KBM-7 (cell line): ENCODE data around the gene BEST2.

Experiments used
- DNase-seq: peaks from one replicate; pipeline ENCODE4 v3.0.0-alpha.2; 2015
- in situ Hi-C: fragments of 300-500 bp; cut with MboI; formaldehyde crosslinking; loops from 2 replicates; pipeline ENCODE4 v1.14.3; 2020; ENCODE audit warnings: low sequenced_read_pairs, low pct_unique_long_range_greater_than_20kb, mixed read lengths

Gene BEST2

GRCh38 chr19:12763100-12763499, 11.5 kb downstream of the BEST2 start:
- in situ Hi-C loops: no loop called here
- DNase-seq: no peak

GRCh38 chr19:12764698-12765097, 13.1 kb downstream of the BEST2 start:
- DNase-seq: no peak
- in situ Hi-C loops: no loop called here

GRCh38 chr19:12766051-12766521, 14.5 kb downstream of the BEST2 start:
- in situ Hi-C loops: no loop called here
- DNase-seq: no peak

GRCh38 chr19:12767150-12767549, 15.6 kb downstream of the BEST2 start:
- in situ Hi-C loops: no loop called here
- DNase-seq: no peak

- in situ Hi-C loops: no loop called here
- DNase-seq: no peak
Measured at GRCh38 chr19:12767666-12768065, 16.1 kb downstream of the BEST2 start.

GRCh38 chr19:12769689-12770088, 18.1 kb downstream of the BEST2 start:
- in situ Hi-C loops: no loop called here
- no peak for DNase-seq

GRCh38 chr19:12770922-12771321, 19.3 kb downstream of the BEST2 start:
- DNase-seq: no peak
- in situ Hi-C loops: no loop called here

GRCh38 chr19:12772323-12772722, 20.7 kb downstream of the BEST2 start:
- no peak for DNase-seq
- in situ Hi-C loops: no loop called here

GRCh38 chr19:12773571-12773970, 22.0 kb downstream of the BEST2 start:
- DNase-seq: peak; percentile 39
- in situ Hi-C loops: no loop called here

- in situ Hi-C loops: no loop called here
Measured at GRCh38 chr19:12774588-12775555, 23.3 kb downstream of the BEST2 start, which contains the start of gene HOOK2. Gene HOOK2 (minus strand): TSS chr19:12775552. CDS start chr19:12775449, 103 bp downstream.

GRCh38 chr19:12777217-12778016, 25.8 kb downstream of the BEST2 start:
- DNase-seq: peak; percentile 83
- in situ Hi-C loops: no loop called here

More at GRCh38 chr19:12774588-12775555, 23.3 kb downstream of the BEST2 start, which contains the start of gene HOOK2:
- no peak for DNase-seq

GRCh38 chr19:12778017-12778904, 26.7 kb downstream of the BEST2 start:
- peak; percentile 54 for DNase-seq
- in situ Hi-C loops: no loop called here

GRCh38 chr19:12778905-12779161, 27.2 kb downstream of the BEST2 start:
- DNase-seq: no peak
- in situ Hi-C loops: no loop called here

- DNase-seq: peak; percentile 29
- in situ Hi-C loops: no loop called here
Measured at GRCh38 chr19:12779162-12779993, 27.8 kb downstream of the BEST2 start.

- in situ Hi-C loops: no loop called here
- no peak for DNase-seq
Measured at GRCh38 chr19:12782174-12782423, 30.5 kb downstream of the BEST2 start.

- DNase-seq: peak; percentile 77
- in situ Hi-C loops: no loop called here
Measured at GRCh38 chr19:12782424-12783290, 31.1 kb downstream of the BEST2 start.

- DNase-seq: no peak
- in situ Hi-C loops: no loop called here
Measured at GRCh38 chr19:12783291-12783848, 31.8 kb downstream of the BEST2 start.
